Thymus (tissue), 11 donors: ENCODE measurements around the gene ATP10B. TPM values are rescaled to one million over a fixed set of nuclear protein-coding genes. Genes with fewer than 3 reads are reported as not detected.

Source experiments
- DNase-seq, 9 donors: peaks; one replicate each; pipeline ENCODE4 v3.0.0-alpha.2; 2013; ENCODE audit warnings: low spot score in 9 of 9, low read depth in 6 of 9, missing footprints in 1 of 9
- H3K27ac ChIP-seq, 2 donors: one replicate each; pipeline ENCODE4 v1.5.1; 2013; ENCODE audit warnings: control low read depth in 1 of 2, low read depth in 1 of 2, low read length in 1 of 2, mild to moderate bottlenecking in 1 of 2, moderate library complexity in 1 of 2
- H3K27me3 ChIP-seq, 2 donors: one replicate each; pipeline ENCODE4 v1.5.1; 2013; ENCODE audit warnings: low read length in 1 of 2; ENCODE audit not compliant: control insufficient read depth in 2 of 2, insufficient read depth in 1 of 2
- H3K36me3 ChIP-seq, 2 donors: one replicate each; pipeline ENCODE4 v1.5.1; 2013; ENCODE audit warnings: low read length in 1 of 2, mild to moderate bottlenecking in 1 of 2, moderate library complexity in 1 of 2; ENCODE audit not compliant: control insufficient read depth in 2 of 2, insufficient read depth in 2 of 2
- H3K4me1 ChIP-seq, 2 donors: one replicate each; pipeline ENCODE4 v1.5.1; 2013; ENCODE audit warnings: low read length in 2 of 2; ENCODE audit not compliant: control insufficient read depth in 2 of 2, insufficient read depth in 2 of 2
- H3K4me3 ChIP-seq, 2 donors: one replicate each; pipeline ENCODE4 v1.5.1; 2013; ENCODE audit warnings: low read length in 2 of 2, control low read depth in 1 of 2, mild to moderate bottlenecking in 1 of 2
- H3K9me3 ChIP-seq, 2 donors: one replicate each; pipeline ENCODE4 v1.5.1; 2013; ENCODE audit warnings: low read length in 1 of 2, mild to moderate bottlenecking in 1 of 2; ENCODE audit not compliant: control insufficient read depth in 2 of 2, insufficient read depth in 1 of 2
- WGBS: extraction: QIAGEN DNeasy Blood & Tissue Kit; methylation state at CpG from one replicate; pipeline ENCODE4 v1.1.7; 2013; 5-methylcytosine and 5-hydroxymethylcytosine counted together
- polyA plus RNA-seq: library from polyadenylated mRNA; stranded (reverse); fragments of 200-250 nt; gene quantifications from one replicate; pipeline ENCODE4 v1.2.3, GENCODE V29; 2013
- total RNA-seq: library from RNA; stranded (reverse); fragments of 120-200 nt; gene quantifications from one replicate; pipeline ENCODE4 v1.2.4, GENCODE V29; 2013
- donor health status: healthy.

The ATP10B gene
- total and polyA plus RNA-seq, 2 donors = 2.6 to 10.1 TPM

GRCh38 chr5:160660132-160660531 lies 191.9 kb downstream of the ATP10B start:
- no peak for DNase-seq
- H3K4me1 ChIP-seq = peaks cover 0 to 14% of the 10 kb centered on the region in 2 donors
- 25% methylated on average over 1 of the region's 1 CpG for WGBS
- no peaks in the 10 kb centered on the region for H3K36me3 ChIP-seq
- H3K27me3 ChIP-seq = no peaks in the 10 kb centered on the region
- no peaks in the 10 kb centered on the region for H3K9me3 ChIP-seq
- no peak overlapping the region for H3K27ac ChIP-seq
- no peak overlapping the region for H3K4me3 ChIP-seq

GRCh38 chr5:160657622-160658458 lies 194.2 kb downstream of the ATP10B start:
- no peaks in the 10 kb centered on the region for H3K9me3 ChIP-seq
- no peak for DNase-seq
- H3K27ac ChIP-seq = peak overlapping the region in 1 of 2 donors; percentile 28
- H3K36me3 ChIP-seq = no peaks in the 10 kb centered on the region
- H3K27me3 ChIP-seq = no peaks in the 10 kb centered on the region
- peaks cover 0 to 14% of the 10 kb centered on the region in 2 donors for H3K4me1 ChIP-seq
- no peak overlapping the region for H3K4me3 ChIP-seq
- 85% methylated on average over 5 of the region's 5 CpGs for WGBS

GRCh38 chr5:160657068-160657507 lies 194.9 kb downstream of the ATP10B start:
- DNase-seq = peak in 2 of 9 donors; percentile 8 to 33

GRCh38 chr5:160655717-160656116 lies 196.3 kb downstream of the ATP10B start:
- Histone ChIP-seq H3K4me1 (peaks cover 0 to 14% of the 10 kb centered on the region in 2 donors), H3K27me3 (no peaks in the 10 kb centered on the region), H3K9me3 (no peaks in the 10 kb centered on the region), H3K27ac (no peak overlapping the region), H3K36me3 (no peaks in the 10 kb centered on the region), H3K4me3 (no peak overlapping the region)
- 98% methylated on average over 8 of the region's 8 CpGs for WGBS
- no peak for DNase-seq

More at GRCh38 chr5:160657068-160657507, 194.9 kb downstream of the ATP10B start:
- no peaks in the 10 kb centered on the region for H3K36me3 ChIP-seq
- no peaks in the 10 kb centered on the region for H3K9me3 ChIP-seq
- WGBS = 6% methylated on average over 1 of the region's 1 CpG
- peaks cover 0 to 14% of the 10 kb centered on the region in 2 donors for H3K4me1 ChIP-seq
- peak overlapping the region in 1 of 2 donors; percentile 58 for H3K27ac ChIP-seq
- H3K4me3 ChIP-seq = no peak overlapping the region
- H3K27me3 ChIP-seq = no peaks in the 10 kb centered on the region

GRCh38 chr5:160651692-160652645 lies 200.0 kb downstream of the ATP10B start:
- Histone ChIP-seq H3K27me3 (no peaks in the 10 kb centered on the region), H3K27ac (no peak overlapping the region), H3K4me3 (no peak overlapping the region), H3K36me3 (no peaks in the 10 kb centered on the region), H3K4me1 (peaks cover 0 to 5% of the 10 kb centered on the region in 2 donors), H3K9me3 (no peaks in the 10 kb centered on the region)
- 95% methylated on average over 9 of the region's 9 CpGs for WGBS
- DNase-seq = no peak

- Histone ChIP-seq H3K4me1 (peaks cover 0 to 2% of the 10 kb centered on the region in 2 donors), H3K36me3 (no peaks in the 10 kb centered on the region), H3K27ac (no peak overlapping the region), H3K4me3 (no peak overlapping the region), H3K9me3 (no peaks in the 10 kb centered on the region), H3K27me3 (no peaks in the 10 kb centered on the region)
- DNase-seq = no peak
Measured at GRCh38 chr5:160649304-160649703, 202.7 kb downstream of the ATP10B start.

- no peak for DNase-seq
- Histone ChIP-seq H3K27ac (no peak overlapping the region), H3K36me3 (no peaks in the 10 kb centered on the region), H3K4me1 (peaks cover 0 to 2% of the 10 kb centered on the region in 2 donors), H3K4me3 (no peak overlapping the region), H3K9me3 (no peaks in the 10 kb centered on the region), H3K27me3 (no peaks in the 10 kb centered on the region)
Measured at GRCh38 chr5:160646033-160646432, 206.0 kb downstream of the ATP10B start.

- no peaks in the 10 kb centered on the region for H3K27me3 ChIP-seq
- H3K4me3 ChIP-seq = no peak overlapping the region
- peaks cover 0 to 2% of the 10 kb centered on the region in 2 donors for H3K4me1 ChIP-seq
- 77% methylated on average over 4 of the region's 4 CpGs for WGBS
- no peaks in the 10 kb centered on the region for H3K36me3 ChIP-seq
- H3K9me3 ChIP-seq = no peaks in the 10 kb centered on the region
- no peak for DNase-seq
- no peak overlapping the region for H3K27ac ChIP-seq
Measured at GRCh38 chr5:160643616-160644240, 208.3 kb downstream of the ATP10B start.
